GM19463 (cell line): ENCODE measurements around the gene PDZD2.

Experiments
- ATAC-seq: cut with Tn5 transposase; IDR thresholded peaks from one replicate; pipeline ENCODE4 v1.9.1; 2021; ENCODE audit warnings: mild to moderate bottlenecking, moderate library complexity; ENCODE audit not compliant: unreplicated experiment

The PDZD2 gene

DNA sequence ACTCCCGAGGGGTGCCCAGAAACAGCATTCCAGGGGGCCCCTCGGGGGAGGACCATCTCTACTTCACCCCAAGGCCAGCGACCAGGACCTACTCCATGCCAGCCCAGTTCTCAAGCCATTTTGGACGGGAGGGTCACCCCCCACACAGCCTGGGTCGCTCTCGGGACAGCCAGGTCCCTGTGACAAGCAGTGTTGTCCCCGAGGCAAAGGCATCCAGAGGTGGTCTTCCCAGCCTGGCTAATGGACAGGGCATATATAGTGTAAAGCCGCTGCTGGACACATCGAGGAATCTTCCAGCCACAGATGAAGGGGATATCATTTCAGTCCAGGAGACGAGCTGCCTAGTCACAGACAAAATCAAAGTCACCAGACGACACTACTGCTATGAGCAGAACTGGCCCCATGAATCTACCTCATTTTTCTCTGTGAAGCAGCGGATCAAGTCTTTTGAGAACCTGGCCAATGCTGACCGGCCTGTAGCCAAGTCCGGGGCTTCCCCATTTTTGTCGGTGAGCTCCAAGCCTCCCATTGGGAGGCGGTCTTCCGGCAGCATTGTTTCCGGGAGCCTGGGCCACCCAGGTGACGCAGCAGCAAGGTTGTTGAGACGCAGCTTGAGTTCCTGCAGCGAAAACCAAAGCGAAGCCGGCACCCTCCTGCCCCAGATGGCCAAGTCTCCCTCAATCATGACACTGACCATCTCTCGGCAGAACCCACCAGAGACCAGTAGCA lies 451.3 kb downstream of the PDZD2 start:
- no peak for ATAC-seq

DNA sequence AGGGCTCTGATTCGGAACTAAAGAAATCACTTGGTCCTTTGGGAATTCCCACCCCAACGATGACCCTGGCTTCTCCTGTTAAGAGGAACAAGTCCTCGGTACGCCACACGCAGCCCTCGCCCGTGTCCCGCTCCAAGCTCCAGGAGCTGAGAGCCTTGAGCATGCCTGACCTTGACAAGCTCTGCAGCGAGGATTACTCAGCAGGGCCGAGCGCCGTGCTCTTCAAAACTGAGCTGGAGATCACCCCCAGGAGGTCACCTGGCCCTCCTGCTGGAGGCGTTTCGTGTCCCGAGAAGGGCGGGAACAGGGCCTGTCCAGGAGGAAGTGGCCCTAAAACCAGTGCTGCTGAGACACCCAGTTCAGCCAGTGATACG lies 451.8 kb downstream of the PDZD2 start:
- no peak for ATAC-seq

DNA sequence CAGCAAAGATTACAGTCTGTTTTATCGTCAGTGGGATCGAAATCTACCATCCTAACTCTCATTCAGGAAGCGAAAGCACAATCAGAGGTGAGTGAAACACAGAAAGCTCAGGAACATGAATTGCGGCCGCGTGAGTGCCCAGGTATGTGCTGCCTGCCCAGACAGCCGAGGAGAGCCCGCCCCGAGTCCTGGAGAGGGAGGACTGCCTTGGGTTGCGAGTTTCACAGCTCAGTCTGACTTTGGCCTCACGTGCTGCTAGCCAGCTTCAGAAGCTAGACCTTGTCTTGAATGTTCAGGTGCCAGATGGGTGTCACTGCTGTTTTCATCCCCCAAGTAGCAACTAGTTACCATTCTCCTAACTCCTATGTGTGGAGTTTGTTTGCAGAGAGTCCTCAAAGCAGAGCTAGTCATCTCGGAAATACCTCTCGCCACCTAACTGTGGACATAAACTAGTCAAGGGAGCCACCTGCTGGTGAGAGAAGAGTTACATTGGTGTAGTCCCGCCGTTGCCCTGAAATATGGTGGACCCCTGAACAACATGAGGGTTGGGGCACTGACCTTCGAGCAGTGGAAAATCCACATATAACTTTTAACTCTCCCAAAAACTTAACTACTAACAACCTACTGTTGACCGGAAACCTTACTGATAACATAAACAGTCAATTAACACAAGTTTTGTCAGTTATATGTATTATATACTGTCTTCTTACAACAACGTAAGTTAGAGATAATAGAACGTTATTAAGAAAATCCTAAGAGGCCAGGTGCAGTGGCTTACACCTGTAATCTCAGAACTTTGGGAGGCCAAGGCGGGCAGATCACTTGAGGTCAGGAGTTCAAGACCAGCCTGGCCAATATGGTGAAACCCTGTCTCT lies 454.2 kb downstream of the PDZD2 start:
- ATAC-seq = peak; percentile 94

DNA sequence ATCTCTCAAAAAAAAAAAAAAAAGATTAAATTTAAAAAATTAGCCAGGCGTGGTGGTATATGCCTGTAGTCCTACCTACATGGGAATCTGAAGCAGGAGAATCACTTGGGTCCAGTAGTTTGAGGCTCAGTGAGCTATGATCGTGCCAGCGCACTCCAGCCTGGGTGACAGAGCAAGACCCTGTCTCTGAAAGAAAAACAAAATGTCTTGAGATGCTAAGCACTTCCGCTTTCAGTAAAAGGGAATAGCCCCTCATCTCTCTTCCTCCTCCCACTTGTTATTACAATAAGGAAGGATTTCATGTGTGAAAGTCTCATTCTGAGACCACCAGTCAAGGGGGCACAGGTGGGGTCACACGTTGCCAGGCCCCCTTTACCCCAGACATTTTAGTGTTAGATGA lies 455.8 kb downstream of the PDZD2 start:
- ATAC-seq = no peak

DNA sequence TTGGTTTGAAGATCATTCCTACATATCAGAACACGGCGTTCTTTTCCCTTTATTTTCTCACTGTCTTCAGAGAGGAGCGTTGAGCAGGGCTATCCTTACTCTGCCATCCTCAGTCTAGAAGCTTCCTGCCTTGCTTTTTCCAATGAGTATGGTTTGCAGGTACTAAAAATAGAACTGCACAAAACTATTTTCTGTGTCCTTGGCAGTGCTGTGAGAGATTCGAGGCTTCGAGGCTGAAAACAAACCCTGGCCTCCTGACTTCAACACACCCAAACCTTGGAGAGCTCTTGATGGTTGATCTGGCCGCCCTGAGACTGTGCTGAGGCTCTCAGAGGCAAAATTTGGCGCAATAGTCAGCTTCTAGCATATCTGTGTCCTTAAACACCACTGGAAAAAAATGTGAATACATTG lies 456.3 kb downstream of the PDZD2 start:
- ATAC-seq = no peak

DNA sequence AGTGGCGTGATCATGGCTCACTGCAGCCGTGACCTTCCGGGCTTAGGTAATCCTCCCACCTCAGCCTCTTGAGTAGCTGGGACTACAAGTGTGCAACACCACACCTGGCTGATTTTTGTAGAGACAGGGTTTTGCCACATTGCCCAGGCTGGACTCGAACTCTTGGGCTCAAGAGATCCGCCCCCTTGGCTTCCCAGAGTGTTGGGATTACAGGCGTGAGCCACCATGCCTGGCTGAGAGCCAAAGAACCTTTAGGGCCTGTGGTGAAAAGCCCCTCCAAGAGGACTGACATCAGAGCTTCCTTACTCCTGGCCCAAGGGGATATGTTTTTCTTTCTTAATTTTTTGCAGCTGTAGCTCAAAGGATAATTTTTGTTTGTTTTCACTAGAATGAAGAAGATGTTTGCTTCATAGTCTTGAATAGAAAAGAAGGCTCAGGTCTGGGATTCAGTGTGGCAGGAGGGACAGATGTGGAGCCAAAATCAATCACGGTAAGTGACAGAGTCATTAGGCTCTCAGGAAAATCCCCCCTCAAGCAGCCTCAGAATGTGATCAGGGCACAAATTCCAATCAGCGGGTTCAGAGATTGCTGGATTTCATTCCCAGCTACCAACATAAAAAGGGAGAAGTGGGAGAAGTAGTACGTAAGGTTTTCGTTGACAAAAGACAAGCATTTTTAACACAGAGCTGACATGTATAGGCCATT lies 458.1 kb downstream of the PDZD2 start:
- ATAC-seq = no peak

DNA sequence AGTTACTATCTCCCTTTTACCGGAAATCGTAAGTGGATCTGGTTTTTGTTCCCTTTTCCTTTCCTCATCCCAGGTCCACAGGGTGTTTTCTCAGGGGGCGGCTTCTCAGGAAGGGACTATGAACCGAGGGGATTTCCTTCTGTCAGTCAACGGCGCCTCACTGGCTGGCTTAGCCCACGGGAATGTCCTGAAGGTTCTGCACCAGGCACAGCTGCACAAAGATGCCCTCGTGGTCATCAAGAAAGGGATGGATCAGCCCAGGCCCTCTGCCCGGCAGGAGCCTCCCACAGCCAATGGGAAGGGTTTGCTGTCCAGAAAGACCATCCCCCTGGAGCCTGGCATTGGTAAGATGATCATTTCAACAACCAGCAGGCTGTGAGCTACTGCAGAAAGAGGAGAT lies 459.4 kb downstream of the PDZD2 start:
- no peak for ATAC-seq

DNA sequence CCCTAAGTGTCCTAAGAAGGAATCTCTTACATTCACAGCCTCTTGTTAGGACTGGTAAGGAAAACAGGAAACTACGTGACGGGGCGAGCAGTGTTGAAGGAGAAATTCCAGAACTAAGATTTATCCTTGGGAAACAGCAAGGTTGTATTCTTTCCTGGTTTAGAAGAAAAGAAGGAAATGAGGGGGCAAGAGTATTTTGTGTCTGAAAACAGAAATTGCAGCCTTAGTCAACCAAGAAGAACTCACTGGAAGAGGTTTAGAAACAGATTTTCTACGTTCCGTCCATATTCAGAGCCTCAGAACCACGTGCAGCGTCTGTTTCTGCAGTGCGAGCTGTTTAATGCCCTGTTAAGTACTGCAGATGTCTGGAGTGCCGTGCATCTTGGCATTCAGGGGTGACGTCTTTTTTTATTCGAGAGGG lies 460.0 kb downstream of the PDZD2 start:
- no peak for ATAC-seq

DNA sequence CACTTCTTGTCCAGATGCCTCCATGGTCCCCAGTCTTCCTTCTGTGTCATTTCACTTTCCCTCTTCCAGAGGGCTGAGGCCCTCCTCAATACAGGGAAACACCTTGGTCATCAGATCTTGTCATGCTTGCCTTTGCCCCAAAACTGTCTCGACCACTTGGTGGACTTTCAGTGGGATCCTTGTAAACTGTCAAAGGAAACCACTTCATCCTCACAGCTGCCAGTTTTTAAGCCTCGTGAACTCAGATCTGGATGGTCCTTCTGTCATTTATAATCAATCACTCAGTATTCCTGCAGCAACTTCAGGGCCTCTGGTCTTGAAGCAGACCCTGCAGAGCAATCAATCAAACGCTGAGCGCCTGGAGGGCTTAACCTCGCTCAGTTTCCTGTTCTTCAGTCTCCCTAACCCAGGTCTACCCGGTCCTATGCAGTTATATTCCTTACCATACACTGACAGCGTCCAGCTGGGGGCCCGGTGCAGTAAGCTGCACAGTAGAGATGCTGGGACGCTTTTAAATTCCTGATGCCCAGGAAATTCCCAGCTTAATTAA lies 460.6 kb downstream of the PDZD2 start:
- no peak for ATAC-seq

DNA sequence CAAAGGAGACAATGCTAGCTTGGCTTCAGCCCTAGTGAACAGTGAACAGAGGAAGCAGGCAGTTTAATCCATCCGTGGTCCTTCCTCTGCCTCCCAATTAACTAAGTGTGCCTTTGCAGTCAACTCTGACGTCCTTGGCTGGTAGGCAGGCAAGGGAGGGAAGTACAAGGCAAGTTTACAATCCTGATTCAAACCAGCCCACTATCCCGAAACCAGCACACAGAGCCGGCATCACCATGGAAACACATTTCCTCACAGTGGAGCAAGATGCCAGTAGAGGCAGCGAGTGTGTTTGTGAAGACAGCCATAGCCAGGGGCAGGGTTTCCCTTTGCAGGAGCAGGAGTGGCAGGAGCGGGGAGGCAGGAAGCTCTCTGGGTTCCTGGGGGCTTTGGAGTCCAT lies 461.3 kb downstream of the PDZD2 start:
- ATAC-seq = no peak

DNA sequence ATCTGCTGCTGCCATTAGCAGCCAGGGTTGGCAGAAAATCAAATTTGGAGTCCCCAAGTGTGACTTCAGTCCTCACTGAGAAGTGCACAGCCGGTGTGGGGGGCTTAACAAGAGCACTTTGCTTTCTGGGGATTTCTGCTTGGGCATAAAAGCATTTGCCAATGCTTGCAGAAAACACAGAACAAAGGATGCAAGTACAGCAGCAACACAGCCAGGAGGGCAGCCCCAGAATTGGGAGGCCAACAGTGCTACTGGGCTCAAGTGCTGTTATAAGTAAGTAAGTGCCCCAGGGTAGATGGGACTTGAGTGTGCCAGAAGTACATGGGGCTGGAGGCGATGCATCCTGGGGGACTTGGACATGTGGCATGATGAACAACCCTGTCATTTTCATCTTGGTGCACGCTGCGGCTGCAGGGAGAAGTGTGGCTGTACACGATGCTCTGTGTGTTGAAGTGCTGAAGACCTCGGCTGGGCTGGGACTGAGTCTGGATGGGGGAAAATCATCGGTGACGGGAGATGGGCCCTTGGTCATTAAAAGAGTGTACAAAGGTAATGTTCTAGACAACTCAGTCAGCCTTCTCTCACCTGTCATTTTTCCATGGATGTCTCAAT lies 461.9 kb downstream of the PDZD2 start:
- ATAC-seq = no peak

DNA sequence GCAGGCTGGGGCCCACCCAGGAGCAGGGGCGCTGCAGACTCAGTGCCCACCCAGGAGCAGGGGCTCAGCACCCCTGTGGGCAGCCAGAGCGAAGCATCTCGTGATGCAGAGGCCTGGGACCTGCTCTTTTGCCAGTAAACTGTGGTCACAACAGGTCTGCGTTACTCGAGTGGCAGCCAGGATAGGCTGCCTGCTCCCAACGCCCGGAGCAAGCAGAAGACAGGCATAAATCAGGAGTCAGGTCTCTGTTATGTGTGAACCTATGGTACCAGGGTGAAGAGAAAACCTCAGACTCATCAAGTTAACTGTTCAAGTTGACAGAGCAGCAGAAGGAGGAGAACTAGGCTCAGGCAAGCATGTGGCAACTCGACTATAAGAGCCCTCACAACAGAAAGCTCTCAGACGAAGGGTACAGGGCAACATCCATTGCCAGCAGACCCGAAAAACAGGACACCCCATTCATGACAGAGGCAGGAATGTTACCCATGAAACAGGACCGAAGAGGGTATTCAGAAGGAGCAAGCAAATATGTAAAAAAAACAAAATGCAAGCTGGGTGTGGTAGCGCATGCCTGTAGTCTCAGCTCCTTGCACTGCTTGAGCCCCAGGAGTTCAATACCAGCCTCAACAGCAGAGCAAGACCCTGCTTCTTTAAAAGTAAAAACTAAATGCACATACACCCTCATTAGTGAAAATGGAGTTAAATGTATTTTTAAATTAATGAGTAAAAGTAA lies 463.5 kb downstream of the PDZD2 start:
- ATAC-seq = no peak

DNA sequence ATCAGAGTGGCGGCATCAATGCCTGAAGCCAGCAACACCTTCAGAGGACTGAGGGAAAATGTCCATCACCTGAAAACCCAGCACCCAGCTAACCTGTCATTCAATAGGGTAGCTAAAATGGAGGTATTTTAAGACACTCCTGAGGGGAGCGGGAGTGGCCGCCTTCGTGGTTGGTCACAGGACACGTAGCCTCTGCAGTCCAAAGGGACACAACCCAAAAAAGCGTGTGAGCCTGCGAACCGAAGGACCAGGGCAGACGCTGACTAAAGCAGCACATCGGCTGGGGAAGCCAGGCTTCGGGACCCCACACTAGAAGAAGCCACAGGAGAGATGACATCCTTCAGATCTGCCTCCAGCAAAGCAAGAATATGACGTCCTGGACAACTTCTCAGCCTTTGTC lies 464.6 kb downstream of the PDZD2 start:
- ATAC-seq = no peak

DNA sequence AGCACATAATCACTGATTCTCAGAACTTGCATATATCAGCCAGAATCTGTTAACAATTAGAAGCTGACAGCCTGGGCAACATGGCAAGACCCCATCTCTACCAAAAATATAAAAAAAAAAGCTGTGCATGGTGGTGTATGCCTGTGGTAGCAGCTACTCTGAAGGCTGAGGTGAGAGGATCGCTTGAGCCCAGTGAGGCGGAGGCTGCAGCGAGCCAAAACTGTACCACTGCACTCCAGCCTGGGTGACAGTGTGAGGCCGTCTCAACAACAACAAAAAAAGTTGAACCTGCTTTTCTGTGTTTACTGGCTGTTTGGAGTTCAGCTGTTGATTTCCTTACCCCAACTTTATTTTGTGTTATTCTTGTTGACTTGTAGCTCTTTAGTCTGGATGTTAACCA lies 468.4 kb downstream of the PDZD2 start:
- no peak for ATAC-seq

DNA sequence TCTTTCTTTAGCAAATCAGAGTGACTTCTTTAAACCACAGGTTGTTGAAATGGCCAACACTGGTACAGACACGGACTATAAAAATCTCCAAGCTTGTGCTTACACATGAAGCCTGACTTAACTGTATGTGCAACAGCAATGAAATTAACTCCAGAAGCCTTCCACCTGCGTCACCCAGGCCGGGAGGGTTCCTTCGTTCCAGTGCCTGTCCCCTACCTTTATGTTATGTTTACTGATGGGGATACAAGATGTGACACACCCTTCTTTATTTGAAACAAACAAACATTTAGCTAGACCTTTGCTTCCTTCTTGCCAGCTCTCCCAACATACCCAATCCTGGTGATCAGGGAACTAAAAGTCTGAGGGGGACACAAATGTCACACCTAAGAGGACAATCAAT lies 469.2 kb downstream of the PDZD2 start:
- no peak for ATAC-seq

DNA sequence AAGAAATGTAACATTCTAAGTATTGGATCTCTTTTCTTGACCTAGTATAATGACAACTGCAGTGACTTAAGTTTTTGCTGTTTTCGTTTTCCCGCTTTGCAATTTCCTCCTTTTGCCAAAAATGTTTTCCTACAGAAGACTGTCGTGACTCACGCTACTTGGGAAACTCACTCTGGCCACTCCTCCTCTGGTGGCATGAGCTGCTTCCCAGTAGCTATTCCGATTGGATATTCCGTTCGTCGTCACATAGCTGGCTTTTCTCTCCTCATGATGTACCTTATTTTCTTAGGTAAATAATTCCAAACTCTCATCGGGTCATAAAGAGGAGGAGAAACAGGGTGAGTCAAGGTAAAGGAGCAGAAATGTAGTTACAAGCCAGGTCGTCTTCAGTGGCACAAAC lies 470.3 kb downstream of the PDZD2 start:
- ATAC-seq = no peak

DNA sequence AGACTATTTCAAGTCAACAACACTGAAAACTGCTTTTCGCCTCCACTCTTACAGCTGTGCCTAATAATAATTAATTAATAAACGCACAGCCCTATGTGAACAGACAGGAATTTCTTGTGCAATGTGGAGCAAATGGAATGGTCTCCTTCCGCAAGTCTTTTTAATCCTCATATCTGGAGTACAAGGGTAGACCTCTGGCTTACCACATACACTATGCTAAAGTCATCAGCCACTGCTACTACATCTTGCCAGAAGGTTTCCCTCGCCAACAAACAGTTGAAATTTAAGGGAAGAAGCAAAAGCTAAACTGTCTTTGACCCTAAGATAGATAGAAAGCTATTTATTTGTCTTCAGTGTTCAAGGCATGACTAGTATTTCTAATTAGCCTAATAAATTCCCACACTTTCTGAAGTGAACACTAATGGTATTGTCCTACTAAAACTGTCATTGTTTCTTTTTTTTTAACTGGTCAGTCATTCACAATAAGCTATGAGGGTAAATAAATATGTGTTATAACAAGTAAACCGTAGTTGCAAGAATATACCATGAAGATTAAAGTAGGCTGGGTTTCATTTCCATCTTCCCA lies 471.3 kb downstream of the PDZD2 start:
- no peak for ATAC-seq

DNA sequence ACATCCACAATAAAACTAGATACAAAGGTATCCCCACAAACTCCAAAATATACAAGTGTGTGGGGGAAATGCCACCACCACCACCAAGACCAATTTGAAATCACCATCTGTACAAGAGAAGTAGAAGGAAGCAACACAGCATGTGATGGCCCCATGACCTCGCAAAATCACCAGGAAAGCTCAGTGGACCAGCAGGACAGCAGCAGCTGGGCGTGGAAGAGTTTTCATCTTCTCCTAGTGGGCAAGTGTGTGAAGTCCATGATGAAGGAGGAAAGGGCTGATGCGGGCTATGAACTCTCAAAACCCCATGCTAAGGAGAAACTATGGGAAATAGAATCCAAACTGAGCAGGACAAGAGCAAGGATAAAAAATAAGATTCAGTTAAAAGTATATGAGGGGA lies 477.1 kb downstream of the PDZD2 start:
- no peak for ATAC-seq

DNA sequence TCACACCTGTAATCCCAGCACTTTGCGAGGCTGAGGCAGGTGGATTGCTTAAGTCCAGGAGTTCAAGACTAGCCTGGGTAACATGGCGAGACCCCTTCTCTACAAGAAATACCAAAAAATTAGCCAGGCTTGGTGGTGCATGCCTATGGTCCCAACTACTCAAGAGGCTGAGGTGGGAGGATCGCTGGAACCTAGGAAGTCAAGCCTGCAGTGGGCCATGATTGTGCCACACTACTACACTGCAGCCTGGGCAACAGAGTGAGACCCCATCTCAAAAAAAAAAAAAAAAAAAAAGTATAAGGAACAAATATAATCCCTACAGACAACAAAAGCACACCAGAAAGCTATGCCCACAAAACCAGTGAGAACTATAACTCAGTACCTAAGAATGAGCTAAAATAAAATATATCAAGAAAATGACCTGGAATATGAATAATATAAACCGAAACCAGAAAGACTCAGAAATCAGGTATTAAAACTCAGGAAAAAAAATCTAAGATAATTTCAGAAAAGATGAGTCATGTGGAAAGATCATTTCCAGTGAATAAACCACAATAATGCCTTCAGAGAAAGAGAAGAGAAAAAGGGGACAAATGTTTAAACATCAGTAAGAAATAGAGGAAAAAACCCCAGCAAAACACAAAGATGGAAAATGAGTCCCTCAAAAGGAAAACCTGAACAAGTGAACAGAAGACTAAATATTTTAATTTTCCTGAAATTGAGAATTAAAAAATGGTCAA lies 477.8 kb downstream of the PDZD2 start:
- ATAC-seq = no peak
